Measurements from ENCODE around the gene LETMD1.

DNA sequence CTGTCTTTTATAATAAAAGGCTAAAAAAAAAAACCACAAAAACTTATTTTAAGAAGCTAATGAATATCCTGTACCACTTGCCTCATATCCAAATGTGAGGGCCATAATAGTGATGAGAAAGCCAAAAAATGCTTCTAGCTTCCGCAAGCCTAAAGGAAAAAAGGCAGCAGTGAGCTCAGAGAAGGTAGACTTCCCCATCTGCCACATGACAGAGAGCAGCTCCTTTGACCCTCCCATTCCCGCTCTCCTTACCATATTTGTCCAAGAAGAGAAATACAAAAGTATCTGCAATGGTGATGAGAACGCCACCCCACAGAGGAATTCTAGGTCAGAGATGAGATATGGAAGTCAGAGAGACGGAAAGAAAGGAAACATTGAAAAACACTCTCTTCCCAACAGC is 49.0 kb upstream of the LETMD1 start:
- no peak for TF ChIP-seq KLF10 (tag by site-specific recombination; IDR thresholded peaks at IDR 0.05)
- TF ChIP-seq, protein P1, sequence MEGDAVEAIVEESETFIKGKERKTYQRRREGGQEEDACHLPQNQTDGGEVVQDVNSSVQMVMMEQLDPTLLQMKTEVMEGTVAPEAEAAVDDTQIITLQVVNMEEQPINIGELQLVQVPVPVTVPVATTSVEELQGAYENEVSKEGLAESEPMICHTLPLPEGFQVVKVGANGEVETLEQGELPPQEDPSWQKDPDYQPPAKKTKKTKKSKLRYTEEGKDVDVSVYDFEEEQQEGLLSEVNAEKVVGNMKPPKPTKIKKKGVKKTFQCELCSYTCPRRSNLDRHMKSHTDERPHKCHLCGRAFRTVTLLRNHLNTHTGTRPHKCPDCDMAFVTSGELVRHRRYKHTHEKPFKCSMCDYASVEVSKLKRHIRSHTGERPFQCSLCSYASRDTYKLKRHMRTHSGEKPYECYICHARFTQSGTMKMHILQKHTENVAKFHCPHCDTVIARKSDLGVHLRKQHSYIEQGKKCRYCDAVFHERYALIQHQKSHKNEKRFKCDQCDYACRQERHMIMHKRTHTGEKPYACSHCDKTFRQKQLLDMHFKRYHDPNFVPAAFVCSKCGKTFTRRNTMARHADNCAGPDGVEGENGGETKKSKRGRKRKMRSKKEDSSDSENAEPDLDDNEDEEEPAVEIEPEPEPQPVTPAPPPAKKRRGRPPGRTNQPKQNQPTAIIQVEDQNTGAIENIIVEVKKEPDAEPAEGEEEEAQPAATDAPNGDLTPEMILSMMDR (tag by site-specific recombination; IDR thresholded peaks at IDR 0.05), result no peak
- no peak for TF ChIP-seq ZNF501 (tag by site-specific recombination; IDR thresholded peaks at IDR 0.05)
- TF ChIP-seq, protein P2, sequence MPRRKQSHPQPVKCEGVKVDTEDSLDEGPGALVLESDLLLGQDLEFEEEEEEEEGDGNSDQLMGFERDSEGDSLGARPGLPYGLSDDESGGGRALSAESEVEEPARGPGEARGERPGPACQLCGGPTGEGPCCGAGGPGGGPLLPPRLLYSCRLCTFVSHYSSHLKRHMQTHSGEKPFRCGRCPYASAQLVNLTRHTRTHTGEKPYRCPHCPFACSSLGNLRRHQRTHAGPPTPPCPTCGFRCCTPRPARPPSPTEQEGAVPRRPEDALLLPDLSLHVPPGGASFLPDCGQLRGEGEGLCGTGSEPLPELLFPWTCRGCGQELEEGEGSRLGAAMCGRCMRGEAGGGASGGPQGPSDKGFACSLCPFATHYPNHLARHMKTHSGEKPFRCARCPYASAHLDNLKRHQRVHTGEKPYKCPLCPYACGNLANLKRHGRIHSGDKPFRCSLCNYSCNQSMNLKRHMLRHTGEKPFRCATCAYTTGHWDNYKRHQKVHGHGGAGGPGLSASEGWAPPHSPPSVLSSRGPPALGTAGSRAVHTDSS (tag by site-specific recombination; IDR thresholded peaks at IDR 0.05), result no peak
- TF ChIP-seq ATF2 (tag by site-specific recombination; IDR thresholded peaks at IDR 0.05; ENCODE audit: low read depth), result no peak
- TF ChIP-seq, protein P3, sequence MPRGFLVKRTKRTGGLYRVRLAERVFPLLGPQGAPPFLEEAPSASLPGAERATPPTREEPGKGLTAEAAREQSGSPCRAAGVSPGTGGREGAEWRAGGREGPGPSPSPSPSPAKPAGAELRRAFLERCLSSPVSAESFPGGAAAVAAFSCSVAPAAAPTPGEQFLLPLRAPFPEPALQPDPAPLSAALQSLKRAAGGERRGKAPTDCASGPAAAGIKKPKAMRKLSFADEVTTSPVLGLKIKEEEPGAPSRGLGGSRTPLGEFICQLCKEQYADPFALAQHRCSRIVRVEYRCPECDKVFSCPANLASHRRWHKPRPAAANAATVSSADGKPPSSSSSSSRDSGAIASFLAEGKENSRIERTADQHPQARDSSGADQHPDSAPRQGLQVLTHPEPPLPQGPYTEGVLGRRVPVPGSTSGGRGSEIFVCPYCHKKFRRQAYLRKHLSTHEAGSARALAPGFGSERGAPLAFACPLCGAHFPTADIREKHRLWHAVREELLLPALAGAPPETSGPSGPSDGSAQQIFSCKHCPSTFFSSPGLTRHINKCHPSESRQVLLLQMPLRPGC (tag by site-specific recombination; IDR thresholded peaks at IDR 0.05), result no peak
- TF ChIP-seq ZFP41 (tag by site-specific recombination; IDR thresholded peaks at IDR 0.05; ENCODE audit: borderline replicate concordance), result no peak
- TF ChIP-seq, protein P4, sequence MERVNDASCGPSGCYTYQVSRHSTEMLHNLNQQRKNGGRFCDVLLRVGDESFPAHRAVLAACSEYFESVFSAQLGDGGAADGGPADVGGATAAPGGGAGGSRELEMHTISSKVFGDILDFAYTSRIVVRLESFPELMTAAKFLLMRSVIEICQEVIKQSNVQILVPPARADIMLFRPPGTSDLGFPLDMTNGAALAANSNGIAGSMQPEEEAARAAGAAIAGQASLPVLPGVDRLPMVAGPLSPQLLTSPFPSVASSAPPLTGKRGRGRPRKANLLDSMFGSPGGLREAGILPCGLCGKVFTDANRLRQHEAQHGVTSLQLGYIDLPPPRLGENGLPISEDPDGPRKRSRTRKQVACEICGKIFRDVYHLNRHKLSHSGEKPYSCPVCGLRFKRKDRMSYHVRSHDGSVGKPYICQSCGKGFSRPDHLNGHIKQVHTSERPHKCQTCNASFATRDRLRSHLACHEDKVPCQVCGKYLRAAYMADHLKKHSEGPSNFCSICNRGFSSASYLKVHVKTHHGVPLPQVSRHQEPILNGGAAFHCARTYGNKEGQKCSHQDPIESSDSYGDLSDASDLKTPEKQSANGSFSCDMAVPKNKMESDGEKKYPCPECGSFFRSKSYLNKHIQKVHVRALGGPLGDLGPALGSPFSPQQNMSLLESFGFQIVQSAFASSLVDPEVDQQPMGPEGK (tag by site-specific recombination; IDR thresholded peaks at IDR 0.05), result no peak
- no peak for TF ChIP-seq ZNF529 (tag by site-specific recombination; IDR thresholded peaks at IDR 0.05; ENCODE audit: insufficient replicate concordance)
- no peak for TF ChIP-seq ZNF169 (tag by site-specific recombination; IDR thresholded peaks at IDR 0.05)
- TF ChIP-seq, protein P5, sequence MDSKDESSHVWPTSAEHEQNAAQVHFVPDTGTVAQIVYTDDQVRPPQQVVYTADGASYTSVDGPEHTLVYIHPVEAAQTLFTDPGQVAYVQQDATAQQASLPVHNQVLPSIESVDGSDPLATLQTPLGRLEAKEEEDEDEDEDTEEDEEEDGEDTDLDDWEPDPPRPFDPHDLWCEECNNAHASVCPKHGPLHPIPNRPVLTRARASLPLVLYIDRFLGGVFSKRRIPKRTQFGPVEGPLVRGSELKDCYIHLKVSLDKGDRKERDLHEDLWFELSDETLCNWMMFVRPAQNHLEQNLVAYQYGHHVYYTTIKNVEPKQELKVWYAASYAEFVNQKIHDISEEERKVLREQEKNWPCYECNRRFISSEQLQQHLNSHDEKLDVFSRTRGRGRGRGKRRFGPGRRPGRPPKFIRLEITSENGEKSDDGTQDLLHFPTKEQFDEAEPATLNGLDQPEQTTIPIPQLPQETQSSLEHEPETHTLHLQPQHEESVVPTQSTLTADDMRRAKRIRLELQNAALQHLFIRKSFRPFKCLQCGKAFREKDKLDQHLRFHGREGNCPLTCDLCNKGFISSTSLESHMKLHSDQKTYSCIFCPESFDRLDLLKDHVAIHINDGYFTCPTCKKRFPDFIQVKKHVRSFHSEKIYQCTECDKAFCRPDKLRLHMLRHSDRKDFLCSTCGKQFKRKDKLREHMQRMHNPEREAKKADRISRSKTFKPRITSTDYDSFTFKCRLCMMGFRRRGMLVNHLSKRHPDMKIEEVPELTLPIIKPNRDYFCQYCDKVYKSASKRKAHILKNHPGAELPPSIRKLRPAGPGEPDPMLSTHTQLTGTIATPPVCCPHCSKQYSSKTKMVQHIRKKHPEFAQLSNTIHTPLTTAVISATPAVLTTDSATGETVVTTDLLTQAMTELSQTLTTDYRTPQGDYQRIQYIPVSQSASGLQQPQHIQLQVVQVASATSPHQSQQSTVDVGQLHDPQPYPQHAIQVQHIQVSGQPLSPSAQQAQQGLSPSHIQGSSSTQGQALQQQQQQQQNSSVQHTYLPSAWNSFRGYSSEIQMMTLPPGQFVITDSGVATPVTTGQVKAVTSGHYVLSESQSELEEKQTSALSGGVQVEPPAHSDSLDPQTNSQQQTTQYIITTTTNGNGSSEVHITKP (tag by site-specific recombination; IDR thresholded peaks at IDR 0.05), result no peak
- no peak for TF ChIP-seq ZNF610 (tag by site-specific recombination; IDR thresholded peaks at IDR 0.05; ENCODE audit: borderline replicate concordance)
- TF ChIP-seq SP7 (tag by site-specific recombination; IDR thresholded peaks at IDR 0.05), result no peak
- TF ChIP-seq, protein P6, sequence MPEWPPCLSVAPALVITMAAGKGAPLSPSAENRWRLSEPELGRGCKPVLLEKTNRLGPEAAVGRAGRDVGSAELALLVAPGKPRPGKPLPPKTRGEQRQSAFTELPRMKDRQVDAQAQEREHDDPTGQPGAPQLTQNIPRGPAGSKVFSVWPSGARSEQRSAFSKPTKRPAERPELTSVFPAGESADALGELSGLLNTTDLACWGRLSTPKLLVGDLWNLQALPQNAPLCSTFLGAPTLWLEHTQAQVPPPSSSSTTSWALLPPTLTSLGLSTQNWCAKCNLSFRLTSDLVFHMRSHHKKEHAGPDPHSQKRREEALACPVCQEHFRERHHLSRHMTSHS (tag by site-specific recombination; IDR thresholded peaks at IDR 0.05), result no peak

Measured in HEK293 (cell line).